HL-60 (cell line): ENCODE data around the gene CMIP.

Experiments used
- GABPA ChIP-seq: IDR thresholded peaks from 2 replicates; pipeline ENCODE4 v1.6.1; 2012; ENCODE audit warnings: low read depth
- POLR2AphosphoS5 ChIP-seq: IDR thresholded peaks from 2 replicates; pipeline ENCODE4 v1.6.1; 2012; ENCODE audit warnings: low read depth
- SPI1 ChIP-seq: IDR thresholded peaks from 2 replicates; pipeline ENCODE4 v1.6.1; 2012; ENCODE audit warnings: low read depth, mild to moderate bottlenecking, borderline replicate concordance
- TF ChIP-seq, protein P1 (sequence below): IDR thresholded peaks from one replicate; pipeline ENCODE4 v1.5.1; 2011; ENCODE audit warnings: low read length, control low read depth, inconsistent platforms; ENCODE audit not compliant: insufficient read depth
- TF ChIP-seq, protein P2 (sequence below): IDR thresholded peaks from 2 replicates; pipeline ENCODE4 v1.6.1; 2012; ENCODE audit warnings: low read depth; ENCODE audit not compliant: insufficient replicate concordance

DNA sequence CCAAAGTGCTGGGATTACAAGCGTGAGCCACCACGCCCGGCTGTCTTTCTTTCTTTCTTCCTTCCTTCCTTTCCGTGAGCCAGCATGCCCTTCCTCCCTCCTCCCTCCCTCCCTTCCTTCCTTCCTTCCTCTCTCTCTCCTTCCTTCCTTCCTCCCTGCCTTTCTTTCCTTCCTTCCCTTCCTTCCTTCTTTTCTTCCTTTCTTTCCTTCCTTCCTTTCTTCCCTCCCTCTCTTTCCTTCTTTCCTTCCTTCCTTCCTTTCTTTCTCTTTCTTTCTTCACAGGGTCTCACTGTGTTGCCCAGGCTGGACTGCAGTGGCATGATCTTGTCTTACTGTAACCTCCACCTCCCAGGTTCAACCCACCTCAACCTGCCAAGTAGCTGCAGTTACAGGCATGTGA, 283.8 kb downstream of the CMIP start:
- TF ChIP-seq, protein P1, sequence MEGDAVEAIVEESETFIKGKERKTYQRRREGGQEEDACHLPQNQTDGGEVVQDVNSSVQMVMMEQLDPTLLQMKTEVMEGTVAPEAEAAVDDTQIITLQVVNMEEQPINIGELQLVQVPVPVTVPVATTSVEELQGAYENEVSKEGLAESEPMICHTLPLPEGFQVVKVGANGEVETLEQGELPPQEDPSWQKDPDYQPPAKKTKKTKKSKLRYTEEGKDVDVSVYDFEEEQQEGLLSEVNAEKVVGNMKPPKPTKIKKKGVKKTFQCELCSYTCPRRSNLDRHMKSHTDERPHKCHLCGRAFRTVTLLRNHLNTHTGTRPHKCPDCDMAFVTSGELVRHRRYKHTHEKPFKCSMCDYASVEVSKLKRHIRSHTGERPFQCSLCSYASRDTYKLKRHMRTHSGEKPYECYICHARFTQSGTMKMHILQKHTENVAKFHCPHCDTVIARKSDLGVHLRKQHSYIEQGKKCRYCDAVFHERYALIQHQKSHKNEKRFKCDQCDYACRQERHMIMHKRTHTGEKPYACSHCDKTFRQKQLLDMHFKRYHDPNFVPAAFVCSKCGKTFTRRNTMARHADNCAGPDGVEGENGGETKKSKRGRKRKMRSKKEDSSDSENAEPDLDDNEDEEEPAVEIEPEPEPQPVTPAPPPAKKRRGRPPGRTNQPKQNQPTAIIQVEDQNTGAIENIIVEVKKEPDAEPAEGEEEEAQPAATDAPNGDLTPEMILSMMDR, result no peak
- no peak for TF ChIP-seq POLR2AphosphoS5
- no peak for TF ChIP-seq GABPA
- no peak for TF ChIP-seq SPI1
- TF ChIP-seq, protein P2, sequence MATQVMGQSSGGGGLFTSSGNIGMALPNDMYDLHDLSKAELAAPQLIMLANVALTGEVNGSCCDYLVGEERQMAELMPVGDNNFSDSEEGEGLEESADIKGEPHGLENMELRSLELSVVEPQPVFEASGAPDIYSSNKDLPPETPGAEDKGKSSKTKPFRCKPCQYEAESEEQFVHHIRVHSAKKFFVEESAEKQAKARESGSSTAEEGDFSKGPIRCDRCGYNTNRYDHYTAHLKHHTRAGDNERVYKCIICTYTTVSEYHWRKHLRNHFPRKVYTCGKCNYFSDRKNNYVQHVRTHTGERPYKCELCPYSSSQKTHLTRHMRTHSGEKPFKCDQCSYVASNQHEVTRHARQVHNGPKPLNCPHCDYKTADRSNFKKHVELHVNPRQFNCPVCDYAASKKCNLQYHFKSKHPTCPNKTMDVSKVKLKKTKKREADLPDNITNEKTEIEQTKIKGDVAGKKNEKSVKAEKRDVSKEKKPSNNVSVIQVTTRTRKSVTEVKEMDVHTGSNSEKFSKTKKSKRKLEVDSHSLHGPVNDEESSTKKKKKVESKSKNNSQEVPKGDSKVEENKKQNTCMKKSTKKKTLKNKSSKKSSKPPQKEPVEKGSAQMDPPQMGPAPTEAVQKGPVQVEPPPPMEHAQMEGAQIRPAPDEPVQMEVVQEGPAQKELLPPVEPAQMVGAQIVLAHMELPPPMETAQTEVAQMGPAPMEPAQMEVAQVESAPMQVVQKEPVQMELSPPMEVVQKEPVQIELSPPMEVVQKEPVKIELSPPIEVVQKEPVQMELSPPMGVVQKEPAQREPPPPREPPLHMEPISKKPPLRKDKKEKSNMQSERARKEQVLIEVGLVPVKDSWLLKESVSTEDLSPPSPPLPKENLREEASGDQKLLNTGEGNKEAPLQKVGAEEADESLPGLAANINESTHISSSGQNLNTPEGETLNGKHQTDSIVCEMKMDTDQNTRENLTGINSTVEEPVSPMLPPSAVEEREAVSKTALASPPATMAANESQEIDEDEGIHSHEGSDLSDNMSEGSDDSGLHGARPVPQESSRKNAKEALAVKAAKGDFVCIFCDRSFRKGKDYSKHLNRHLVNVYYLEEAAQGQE, result no peak
